HUDEP-2 (cell line): ENCODE results near the gene PLEKHM1.
"Not testable (repeated sequence)": the region's sequence is repeated elsewhere in the genome, so short reads cannot be mapped to it uniquely, and the experiment has no call there.

Experiments
- DNase-seq, 76 experiments: peaks; one replicate each; lab custom pipeline; 2025; ENCODE audit not compliant: unreplicated experiment in 76 of 76; lab: John Stamatoyannopoulos, UW

Gene PLEKHM1

GRCh38 chr17:45444301-45444700 lies 46.2 kb downstream of the PLEKHM1 start:
- DNase-seq: not testable (repeated sequence)

DNA sequence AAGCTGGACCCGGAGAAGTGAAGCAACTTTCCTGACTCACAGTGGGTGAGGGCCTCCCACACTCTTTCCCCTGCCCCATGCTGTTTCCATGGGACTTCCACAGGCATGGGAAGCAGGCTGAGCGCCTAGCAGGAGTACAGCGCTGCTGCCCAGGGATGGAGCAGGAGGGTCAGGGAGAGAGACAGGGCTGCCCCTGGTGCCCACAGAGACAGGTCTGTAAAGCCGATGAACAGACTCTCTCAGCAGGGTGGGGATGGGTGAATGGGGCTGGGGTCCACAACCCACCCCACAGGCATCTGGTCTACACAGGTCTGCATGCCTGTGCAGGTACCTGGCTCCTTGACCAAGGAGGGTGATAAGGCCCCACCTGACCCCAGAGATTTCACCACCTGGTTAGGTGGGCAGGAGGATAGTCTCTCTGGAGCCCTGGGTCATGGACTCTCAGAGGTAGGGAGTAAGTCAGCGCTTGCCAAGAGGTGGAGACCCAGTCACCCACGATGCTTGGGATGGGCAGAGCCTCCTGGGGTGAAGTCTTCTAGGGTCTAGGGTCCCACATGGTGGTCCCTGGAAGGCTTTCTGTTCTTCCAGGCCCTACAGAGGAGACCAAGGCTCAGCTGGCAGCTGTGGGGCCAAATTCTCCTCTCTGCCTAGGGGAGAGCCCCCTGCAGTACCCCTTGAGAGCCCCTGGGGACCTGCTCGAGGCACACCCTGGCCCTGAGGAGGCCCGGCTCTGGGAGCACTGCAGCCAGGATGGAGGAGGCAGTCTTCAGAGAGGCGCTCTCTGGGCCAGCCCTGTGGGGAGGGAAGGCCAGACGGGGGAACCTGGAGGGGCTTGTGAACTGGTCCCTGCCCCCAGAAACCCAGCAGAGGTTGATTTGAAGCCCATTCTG lies 46.9 kb downstream of the PLEKHM1 start:
- DNase-seq: not testable (repeated sequence)

DNA sequence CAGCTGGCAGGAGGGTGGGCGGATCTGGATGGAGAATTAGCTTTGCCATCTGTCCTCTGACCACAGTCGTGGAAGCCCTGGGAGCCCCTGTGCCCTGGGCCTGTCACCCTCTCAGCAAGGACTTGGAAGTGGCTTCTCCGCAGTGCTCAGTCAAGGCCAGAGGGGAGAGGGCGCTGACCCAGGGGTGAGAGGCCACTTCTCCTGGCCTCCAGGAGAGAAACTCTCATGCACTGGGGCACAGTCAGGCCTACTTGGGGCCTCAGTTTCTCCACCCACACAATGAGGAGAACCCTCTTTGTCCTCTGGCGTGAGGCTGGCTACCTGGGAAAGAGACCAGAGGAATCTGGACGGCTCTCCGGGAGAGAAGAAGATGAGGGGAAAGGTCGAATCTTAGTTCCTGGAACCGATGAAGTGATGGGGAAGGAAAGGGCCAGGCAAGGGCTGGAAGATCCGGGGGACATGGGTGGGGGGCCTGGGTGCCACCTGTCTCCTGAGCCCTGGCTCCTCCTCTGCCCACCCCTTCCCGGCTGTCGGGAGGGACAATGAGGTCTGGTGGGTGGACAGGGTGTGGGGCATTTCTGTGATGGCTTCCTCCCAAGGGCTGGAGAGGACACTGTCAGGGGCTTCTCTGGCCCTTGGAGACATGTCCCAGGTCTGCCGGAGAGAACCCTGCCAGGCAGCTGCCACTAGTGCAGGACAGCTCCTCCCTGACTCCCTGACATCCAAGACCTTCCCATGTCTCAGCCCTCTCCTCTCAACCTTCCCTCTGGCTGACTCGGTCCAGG lies 48.8 kb downstream of the PLEKHM1 start:
- no peak for DNase-seq

DNA sequence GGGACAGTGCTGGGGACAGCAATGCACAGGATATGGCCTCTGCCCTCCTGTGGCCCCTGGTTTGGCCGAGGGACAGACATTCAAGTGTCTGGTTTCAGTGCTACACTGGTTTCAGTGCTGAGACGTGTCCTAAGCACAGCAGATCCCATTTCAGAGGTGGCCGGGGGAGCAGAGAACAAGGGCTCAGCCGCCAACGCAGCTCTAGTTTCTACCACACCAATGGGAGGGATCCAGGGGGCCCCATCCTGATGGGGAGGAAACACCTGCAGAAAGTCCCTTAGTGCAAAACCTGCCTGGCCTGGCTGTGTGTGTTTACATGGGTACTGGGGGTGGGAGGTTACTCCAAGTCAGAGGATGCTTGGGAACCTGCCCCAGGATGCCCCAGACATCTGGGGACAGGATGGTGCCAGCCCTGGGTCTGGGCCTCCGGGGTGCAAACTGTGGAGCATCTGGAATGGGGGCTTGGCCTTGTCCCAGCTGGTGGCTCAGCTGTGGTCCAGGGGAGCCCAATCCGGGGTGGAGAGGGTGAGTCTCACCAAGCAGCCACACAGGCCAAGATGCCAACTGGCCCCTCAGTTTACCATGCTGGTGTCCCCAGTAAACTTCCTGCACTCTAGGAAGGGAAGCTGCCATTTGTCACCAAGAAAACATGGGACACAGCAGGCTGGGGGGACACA lies 49.5 kb downstream of the PLEKHM1 start:
- DNase-seq: not testable (repeated sequence)

DNA sequence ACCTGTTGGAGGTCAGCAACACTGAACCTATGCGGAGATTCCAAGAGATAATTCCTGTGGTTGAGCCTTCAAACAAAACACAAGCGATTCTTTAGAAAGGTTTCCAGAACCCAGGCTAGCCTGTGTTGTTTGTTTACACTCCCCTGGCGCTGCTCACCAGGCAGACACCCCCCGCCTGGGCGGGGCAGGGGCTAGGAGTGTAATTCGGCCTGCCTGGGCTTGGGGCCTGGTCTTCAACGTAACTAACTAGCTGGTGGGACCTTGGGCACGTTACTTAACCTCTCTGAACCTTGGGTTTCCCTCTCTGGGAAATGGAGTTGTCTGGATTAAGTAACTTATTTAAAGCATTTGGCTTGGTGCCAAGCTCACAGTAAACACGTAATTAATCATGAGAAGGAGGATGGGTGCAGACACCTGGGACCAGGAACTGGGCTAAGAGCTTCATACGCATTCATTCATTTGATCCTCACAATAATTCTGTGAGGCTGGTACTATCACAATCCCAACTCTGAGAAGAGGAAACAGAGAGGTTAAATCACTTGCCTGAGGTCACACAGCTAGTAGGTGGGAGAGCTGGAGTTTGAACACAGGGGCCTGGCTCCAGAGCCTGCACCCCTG lies 50.3 kb downstream of the PLEKHM1 start:
- DNase-seq: no peak

DNA sequence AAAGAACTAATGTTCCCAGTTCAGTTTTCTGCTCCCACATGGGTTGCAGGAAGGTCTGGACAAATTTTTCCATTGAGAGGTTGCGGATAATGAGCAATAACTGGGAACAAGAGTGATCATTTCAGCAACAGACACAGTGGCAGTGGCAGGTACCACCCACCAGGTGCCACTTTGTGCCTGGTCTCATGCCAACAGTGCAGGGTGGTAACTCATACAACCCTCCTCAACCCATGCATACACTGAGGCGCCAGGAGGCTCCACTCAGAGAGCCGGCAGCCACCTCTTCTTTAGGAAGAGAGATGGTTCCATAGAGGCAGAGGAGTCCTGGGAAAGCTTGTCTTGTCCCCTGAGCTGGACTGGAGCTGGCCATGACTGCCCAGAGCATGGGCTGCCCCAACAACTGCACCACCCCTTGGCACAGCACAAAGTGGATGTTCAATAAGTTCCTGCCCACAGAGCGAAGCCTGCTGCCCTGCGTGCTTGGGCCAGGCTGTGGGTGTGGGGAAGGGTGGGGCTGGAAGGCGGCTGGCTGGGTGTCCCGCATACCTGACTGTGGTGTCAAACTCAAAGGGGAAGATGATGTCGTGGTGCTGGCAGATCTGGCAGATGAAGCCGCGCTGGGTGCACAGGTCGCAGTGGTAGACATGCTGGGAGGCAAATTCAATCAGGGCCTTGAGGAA lies 51.5 kb downstream of the PLEKHM1 start:
- DNase-seq: no peak

DNA sequence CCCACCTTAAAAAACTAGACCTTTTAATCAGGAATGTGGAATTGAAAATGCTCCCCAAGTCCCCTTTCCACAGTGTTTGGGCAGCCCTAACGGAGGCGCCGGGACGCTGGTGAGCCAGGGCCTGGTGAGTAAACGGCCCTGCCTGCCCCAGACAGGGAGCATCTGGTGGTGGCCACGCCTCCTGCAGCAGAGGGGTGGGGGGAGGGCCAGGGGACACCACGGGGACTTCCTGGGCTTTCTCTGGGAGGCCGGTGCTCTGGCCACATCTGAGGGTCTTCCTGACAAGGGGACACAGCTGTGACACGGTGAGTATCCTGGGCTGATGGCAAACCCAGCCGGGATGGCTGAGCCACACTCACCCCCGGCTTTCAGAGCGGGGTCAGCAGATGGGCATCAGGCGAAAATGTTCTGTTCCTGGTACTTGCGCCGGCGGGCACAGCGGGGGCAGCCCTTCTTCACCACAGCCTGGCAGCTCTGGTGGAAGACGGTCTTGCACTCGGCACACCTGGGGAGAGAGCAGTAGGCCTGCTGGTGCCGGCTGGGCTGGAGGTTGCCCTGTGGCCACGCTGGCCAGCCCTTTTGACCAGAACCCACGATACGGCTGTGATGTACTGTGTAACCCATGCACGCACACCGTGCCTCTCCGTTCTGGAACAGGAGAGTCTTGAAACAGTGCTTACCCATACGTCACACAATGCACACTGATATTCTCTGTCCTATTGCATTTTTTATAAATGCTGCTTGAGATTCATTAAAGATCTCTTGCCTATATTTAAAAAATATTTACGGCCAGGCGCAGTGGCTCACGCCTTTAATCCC lies 52.8 kb downstream of the PLEKHM1 start:
- no peak for DNase-seq

DNA sequence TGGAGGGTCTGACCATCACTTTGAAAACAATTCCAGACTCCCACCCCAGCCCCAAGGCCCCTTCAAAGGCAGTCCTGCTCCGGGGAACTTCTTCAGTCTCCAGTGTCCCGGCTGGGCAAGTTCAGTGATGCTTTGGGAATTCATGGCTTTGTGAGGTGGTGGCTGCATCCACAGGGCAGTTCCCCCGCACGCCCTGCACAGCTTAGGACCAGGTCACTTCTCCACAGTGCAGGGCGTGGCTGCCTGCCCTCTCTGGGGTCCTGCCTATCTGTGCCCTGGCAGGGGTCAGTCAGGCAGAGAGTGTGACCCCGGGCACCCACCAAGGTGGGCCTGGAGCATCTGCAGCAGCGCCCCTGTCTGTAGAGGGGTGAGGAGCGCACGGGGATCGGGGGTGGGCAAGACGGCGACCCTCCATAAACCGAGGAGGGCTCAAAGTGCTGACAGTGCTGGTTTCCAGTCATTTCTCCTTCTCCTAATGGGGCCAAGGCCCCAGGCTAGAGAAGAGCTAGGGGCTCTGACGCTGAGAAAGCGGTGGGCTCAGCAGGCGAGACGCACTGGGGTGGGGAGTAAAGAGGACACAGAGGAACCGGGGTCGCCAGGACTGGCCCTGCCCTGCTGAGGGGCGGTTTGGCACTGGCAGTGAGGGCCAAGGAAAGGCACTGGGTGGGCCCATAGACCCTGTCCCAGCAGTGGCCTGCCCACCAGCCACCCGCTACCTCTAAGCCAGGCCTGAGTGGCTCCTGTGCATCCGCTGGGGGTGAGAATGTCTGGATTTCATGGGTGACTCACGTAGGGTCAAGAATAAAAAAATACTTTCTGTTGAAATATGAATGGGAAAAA lies 53.7 kb downstream of the PLEKHM1 start:
- no peak for DNase-seq

- DNase-seq: no peak
Measured at GRCh38 chr17:45436161-45436560, 54.4 kb downstream of the PLEKHM1 start.

- DNase-seq: no peak
Measured at GRCh38 chr17:45435481-45435880, 55.0 kb downstream of the PLEKHM1 start.

DNA sequence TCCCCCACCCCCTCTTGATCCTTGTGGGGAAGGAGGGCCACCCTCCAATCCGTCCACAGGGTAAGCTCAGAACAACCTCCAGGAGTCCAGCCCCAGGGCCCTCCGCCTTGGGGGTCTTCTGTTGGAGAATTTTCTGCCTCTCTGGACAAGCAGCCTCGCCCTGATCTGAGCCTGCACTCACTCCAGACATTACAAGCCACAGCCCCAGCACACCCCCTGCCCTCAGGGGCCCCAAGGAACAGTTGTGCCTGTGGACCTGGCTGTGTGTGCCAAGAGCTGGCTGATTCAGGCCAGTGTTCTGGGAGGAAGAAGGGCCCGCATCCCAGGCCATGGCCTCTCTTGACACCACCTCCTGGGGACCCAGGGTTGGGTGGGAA lies 57.4 kb downstream of the PLEKHM1 start:
- no peak for DNase-seq

DNA sequence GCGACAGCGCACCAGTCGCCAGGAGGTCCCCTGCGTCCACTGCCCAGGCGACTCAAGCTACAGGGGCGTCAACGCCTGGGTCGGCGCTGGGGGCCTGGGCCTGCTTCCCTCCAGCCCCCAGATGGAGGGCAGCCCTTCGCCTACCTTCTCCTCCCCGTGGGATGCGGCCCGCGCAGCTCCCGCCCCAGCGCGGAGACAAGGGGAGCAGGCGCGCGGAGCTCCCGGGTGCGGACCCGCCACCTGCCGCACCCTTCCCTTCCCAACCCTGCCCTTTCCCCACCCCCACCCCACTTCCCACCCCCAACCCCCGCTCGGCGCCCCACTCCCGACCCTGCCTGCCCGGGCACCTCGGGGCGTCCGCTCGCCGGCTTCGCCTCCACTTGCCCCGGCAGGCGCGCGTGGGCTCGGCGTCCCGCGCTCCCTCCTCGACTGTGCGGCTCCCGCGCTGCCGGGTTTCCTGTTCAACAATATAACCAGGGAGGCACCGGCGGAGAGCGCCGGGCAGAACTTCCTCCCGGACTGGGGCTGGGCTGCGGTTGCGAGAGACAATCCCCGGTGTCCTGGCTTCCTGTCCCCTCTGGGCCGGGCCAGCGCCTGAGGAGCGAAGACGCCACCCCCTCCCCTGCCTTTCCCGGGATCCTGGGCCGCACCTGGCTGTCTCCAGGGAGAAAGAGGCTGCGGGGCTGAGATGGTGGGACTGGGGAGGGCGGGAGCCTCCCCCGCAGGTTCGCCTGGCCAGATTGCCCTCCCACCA lies 57.9 kb downstream of the PLEKHM1 start, which contains the start of gene ARHGAP27:
TSS of gene ARHGAP27 (minus strand) at position 466 of the 754 bp plus-strand sequence. CDS start 2,591 bp downstream, outside the sequence.
- no peak for DNase-seq

GRCh38 chr17:45431531-45432404 lies 58.8 kb downstream of the PLEKHM1 start:
- DNase-seq: peak in 57 of 76 experiments; percentile 8 to 71 (median 41)

- no peak for DNase-seq
Measured at GRCh38 chr17:45430738-45431530, 59.6 kb downstream of the PLEKHM1 start.

DNA sequence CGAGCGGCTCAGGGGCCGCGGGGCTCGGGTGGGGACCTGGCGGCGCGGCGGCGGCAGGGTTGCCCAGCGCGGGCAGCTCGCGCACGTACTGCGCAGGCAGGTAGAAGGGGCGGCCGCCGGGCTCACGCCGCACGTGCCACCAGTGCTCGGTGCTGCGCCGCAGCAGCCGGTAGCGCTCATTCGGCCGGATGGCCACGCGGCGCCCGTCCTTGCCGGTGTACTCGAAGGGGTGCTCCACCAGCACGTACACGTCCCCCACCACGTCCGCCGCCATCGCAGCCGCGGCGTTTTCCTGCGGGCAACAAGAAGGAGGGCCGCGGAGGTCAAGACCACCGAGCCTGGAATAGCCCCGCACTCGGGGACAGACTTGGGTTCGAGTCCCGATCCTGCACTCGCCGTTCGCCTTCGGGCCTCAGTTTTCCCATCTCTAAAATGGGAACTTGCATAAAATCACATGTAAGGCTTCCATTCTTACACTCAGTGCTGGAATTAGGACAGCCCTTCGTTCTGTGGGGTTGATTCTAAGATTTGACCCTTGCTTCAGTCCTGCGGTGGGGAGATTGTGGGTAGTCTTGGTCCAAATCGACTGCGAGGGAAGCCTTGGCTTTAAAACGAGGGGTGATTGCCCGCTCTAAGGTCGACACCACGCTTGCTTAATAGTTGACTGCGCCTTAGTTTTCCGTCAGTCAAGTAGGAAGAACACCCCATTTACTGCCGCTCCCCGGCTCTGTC lies 60.3 kb downstream of the PLEKHM1 start:
- no peak for DNase-seq
